Liver (tissue), 9 donors: Measurements from ENCODE around the gene PFN4. TPM values are rescaled to one million over a fixed set of nuclear protein-coding genes. Genes with fewer than 3 reads are reported as not detected.

ENCODE experiments used
- DNase-seq: peaks from one replicate; pipeline ENCODE4 v3.0.0-alpha.2; 2017; ENCODE audit warnings: low spot score
- H3K27ac ChIP-seq, 2 donors: one replicate each; pipeline ENCODE4 v1.7.0; 2013; ENCODE audit warnings: inconsistent platforms in 2 of 2, low read length in 2 of 2, control low read depth in 1 of 2, low read depth in 1 of 2, mild to moderate bottlenecking in 1 of 2
- H3K27me3 ChIP-seq, 4 donors: one replicate each; pipeline versions ENCODE4 v1.6.1 to v1.7.0; 2013; ENCODE audit warnings: low read length in 3 of 4, inconsistent platforms in 1 of 4, mild to moderate bottlenecking in 1 of 4, moderate library complexity in 1 of 4; ENCODE audit not compliant: control insufficient read depth in 4 of 4, insufficient read depth in 4 of 4
- H3K36me3 ChIP-seq, 4 donors: one replicate each; pipeline versions ENCODE4 v1.6.1 to v1.7.0; 2013; ENCODE audit warnings: low read length in 3 of 4, mild to moderate bottlenecking in 3 of 4, low read depth in 1 of 4, moderate library complexity in 1 of 4; ENCODE audit not compliant: control insufficient read depth in 4 of 4, insufficient read depth in 3 of 4
- H3K4me1 ChIP-seq, 4 donors: one replicate each; pipeline versions ENCODE4 v1.6.1 to v1.7.0; 2013; ENCODE audit warnings: low read length in 3 of 4, mild to moderate bottlenecking in 3 of 4, moderate library complexity in 1 of 4; ENCODE audit not compliant: control insufficient read depth in 4 of 4, insufficient read depth in 4 of 4
- H3K4me3 ChIP-seq, 3 donors: one replicate each; pipeline versions ENCODE4 v1.6.1 to v1.7.0; 2013; ENCODE audit warnings: low read length in 3 of 3, control low read depth in 1 of 3, low read depth in 1 of 3, mild to moderate bottlenecking in 1 of 3
- H3K9ac ChIP-seq, 2 donors: one replicate each; pipeline ENCODE4 v1.7.0; 2013; ENCODE audit warnings: low read length in 2 of 2, mild to moderate bottlenecking in 2 of 2, moderate library complexity in 2 of 2, control low read depth in 1 of 2, low read depth in 1 of 2
- H3K9me3 ChIP-seq, 4 donors: one replicate each; pipeline versions ENCODE4 v1.6.1 to v1.7.0; 2013; ENCODE audit warnings: low read length in 3 of 4; ENCODE audit not compliant: control insufficient read depth in 4 of 4
- FOXA2 ChIP-seq: IDR thresholded peaks from 2 replicates; pipeline ENCODE4 v1.6.1; 2016; ENCODE audit warnings: antibody characterized with exemption
- GABPA ChIP-seq, 2 donors: IDR thresholded peaks in 1 of 2; conservative IDR thresholded peaks in 1 of 2; 2 replicates each; pipeline ENCODE4 v1.6.1; 2016; ENCODE audit warnings: antibody characterized with exemption in 2 of 2, mild to moderate bottlenecking in 1 of 2, moderate library complexity in 1 of 2
- SP1 ChIP-seq: IDR thresholded peaks from 2 replicates; pipeline ENCODE4 v1.6.1; 2018; ENCODE audit warnings: antibody characterized with exemption, mild to moderate bottlenecking
- TAF1 ChIP-seq: conservative IDR thresholded peaks from 2 replicates; pipeline ENCODE4 v1.6.1; 2016; ENCODE audit warnings: antibody characterized with exemption, mild to moderate bottlenecking
- YY1 ChIP-seq: IDR thresholded peaks from 2 replicates; pipeline ENCODE4 v1.6.1; 2016; ENCODE audit warnings: antibody characterized with exemption, mild to moderate bottlenecking
- WGBS: extraction: QIAGEN DNeasy Blood & Tissue Kit; methylation state at CpG from one replicate; pipeline ENCODE4 v1.1.7; 2013; 5-methylcytosine and 5-hydroxymethylcytosine counted together
- polyA plus RNA-seq, 2 donors: library from polyadenylated mRNA; stranded (reverse) in 1 of 2; unstranded in 1 of 2; fragments of 200-250 nt in 1 of 2; fragments of >200 nt in 1 of 2; fragmentation: Nextera tagmentation in 1 of 2; extraction: Ambion mirVana in 1 of 2; gene quantifications; one replicate each; pipeline versions ENCODE4 v1.2.1 to v1.2.3, GENCODE V29; 2013 to 2015
- total RNA-seq, 2 donors: library from RNA; depleted of rRNA; stranded (reverse); fragments of >200 nt; gene quantifications; one replicate each; pipeline ENCODE4 v1.2.3, GENCODE V29; 2014
- TF ChIP-seq, protein P1 (sequence below): IDR thresholded peaks from 2 replicates; pipeline ENCODE4 v1.6.1; 2016; ENCODE audit warnings: antibody characterized with exemption
- TF ChIP-seq, protein P2 (sequence below): IDR thresholded peaks from 2 replicates; pipeline ENCODE4 v1.6.1; 2016; ENCODE audit warnings: antibody characterized with exemption
- donor health status: healthy.
- donor health status: healthy.
- donor health status: healthy.
- donor health status: healthy.
- donor health status: healthy.

PFN4 gene
- total and polyA plus RNA-seq, 4 donors = 0.12 to 0.51 (median 0.40) TPM; not detected in 1

DNA sequence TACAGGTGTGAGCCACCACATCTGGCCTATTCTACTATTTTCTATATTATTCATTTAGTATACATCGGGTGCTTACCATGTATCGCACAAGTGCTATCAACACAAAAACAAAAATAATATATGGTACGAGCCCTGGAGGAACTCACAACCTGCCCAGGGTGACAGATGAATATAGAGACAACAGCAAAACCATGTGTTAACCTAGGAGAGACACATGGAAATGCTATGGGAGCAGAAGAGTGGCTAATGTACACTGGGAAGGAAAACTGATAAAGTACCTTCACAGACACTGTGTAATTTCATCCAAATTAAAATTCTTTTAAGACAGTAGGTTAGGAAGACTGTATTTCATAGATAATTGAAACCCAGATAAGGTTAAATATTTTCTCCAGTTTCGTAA is 50.9 kb downstream of the PFN4 start (continued):
- no peak for TF ChIP-seq FOXA2

DNA sequence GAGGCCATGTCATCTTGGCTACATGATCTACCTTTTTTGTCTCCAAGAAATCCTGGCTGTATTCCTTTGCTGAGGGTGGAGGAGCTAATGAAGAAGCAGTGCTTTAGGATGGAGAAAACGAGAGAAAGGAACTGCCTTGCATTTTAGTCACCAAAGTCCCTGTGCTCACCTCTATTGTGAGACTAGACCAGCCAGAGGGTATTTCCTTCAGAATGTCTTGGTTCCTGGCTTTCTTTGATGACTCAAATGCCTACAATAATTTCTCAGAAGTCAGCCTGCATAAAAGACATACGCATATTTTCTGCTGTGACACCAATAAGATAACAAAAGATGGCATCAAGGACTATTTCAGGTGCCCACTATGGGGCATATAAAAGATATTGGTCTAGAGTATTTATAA is 57.8 kb downstream of the PFN4 start:
- Histone ChIP-seq H3K27ac (no peak overlapping the region), H3K36me3 (peaks cover 1 to 41% (median 23%) of the 10 kb centered on the region in 4 donors), H3K27me3 (no peaks in the 10 kb centered on the region), H3K9me3 (no peaks in the 10 kb centered on the region), H3K4me3 (no peak overlapping the region), H3K9ac (no peak overlapping the region), H3K4me1 (no peaks in the 10 kb centered on the region)
- 88% methylated on average over 2 of the region's 2 CpGs for WGBS
- TF ChIP-seq, protein P1, sequence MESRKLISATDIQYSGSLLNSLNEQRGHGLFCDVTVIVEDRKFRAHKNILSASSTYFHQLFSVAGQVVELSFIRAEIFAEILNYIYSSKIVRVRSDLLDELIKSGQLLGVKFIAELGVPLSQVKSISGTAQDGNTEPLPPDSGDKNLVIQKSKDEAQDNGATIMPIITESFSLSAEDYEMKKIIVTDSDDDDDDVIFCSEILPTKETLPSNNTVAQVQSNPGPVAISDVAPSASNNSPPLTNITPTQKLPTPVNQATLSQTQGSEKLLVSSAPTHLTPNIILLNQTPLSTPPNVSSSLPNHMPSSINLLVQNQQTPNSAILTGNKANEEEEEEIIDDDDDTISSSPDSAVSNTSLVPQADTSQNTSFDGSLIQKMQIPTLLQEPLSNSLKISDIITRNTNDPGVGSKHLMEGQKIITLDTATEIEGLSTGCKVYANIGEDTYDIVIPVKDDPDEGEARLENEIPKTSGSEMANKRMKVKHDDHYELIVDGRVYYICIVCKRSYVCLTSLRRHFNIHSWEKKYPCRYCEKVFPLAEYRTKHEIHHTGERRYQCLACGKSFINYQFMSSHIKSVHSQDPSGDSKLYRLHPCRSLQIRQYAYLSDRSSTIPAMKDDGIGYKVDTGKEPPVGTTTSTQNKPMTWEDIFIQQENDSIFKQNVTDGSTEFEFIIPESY = no peak
- TF ChIP-seq, protein P2, sequence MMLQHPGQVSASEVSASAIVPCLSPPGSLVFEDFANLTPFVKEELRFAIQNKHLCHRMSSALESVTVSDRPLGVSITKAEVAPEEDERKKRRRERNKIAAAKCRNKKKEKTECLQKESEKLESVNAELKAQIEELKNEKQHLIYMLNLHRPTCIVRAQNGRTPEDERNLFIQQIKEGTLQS = no peak
- TF ChIP-seq TAF1 = no peak
- TF ChIP-seq SP1 = no peak
- TF ChIP-seq YY1 = no peak
- no peak for TF ChIP-seq GABPA (IDR thresholded peaks at IDR 0.05 in 1 of 2, conservative IDR thresholded peaks at IDR 0.05 in 1 of 2)
- no peak for DNase-seq

Other genes starting within 250 kb of the PFN4 start
- 10 to 100 TPM; 16.1 to 16.2 TPM for gene ATAD2B, start 196.2 kb downstream of the PFN4 start, total RNA-seq
- 1 to 10 TPM; 2.3 to 6.8 TPM for gene ATAD2B, start 196.2 kb downstream of the PFN4 start, polyA plus RNA-seq
- 1 to 10 TPM; 4.9 to 6.3 TPM for gene UBXN2A, start 182.9 kb downstream of the PFN4 start, total RNA-seq
- 1 to 10 TPM; 2.7 to 4.8 TPM for gene UBXN2A, start 182.9 kb downstream of the PFN4 start, polyA plus RNA-seq
- gene MFSD2B, start 113.2 kb downstream of the PFN4 start, total RNA-seq = 10 to 100 TPM in 1 of 2 donors, under 1 TPM in 1; 0.08 to 26.1 TPM
- gene MFSD2B, start 113.2 kb downstream of the PFN4 start, polyA plus RNA-seq = under 1 TPM; 0.02 to 0.36 TPM
- 1 to 10 TPM; 6.0 TPM for gene WDCP, start 75.9 kb downstream of the PFN4 start, total RNA-seq
- gene WDCP, start 75.9 kb downstream of the PFN4 start, polyA plus RNA-seq = 1 to 10 TPM; 2.0 to 2.9 TPM
- 10 to 100 TPM in 1 of 2 donors, 1 to 10 TPM in 1; 3.6 to 23.6 TPM for gene FKBP1B, start 73.6 kb downstream of the PFN4 start, total RNA-seq
- gene FKBP1B, start 73.6 kb downstream of the PFN4 start, polyA plus RNA-seq = 10 to 100 TPM in 1 of 2 donors, 1 to 10 TPM in 1; 7.8 to 15.3 TPM
- gene SF3B6, start 47.0 kb downstream of the PFN4 start, total RNA-seq = 10 to 100 TPM; 31.0 to 86.6 TPM
- gene SF3B6, start 47.0 kb downstream of the PFN4 start, polyA plus RNA-seq = 100 to 1,000 TPM in 1 of 2 donors, 10 to 100 TPM in 1; 64.6 to 104 TPM
- 10 to 100 TPM in 1 of 2 donors, 1 to 10 TPM in 1; 10.0 to 19.5 TPM for gene TP53I3, start 38.5 kb downstream of the PFN4 start, total RNA-seq
- 10 to 100 TPM in 1 of 2 donors, 1 to 10 TPM in 1; 6.6 to 11.4 TPM for gene TP53I3, start 38.5 kb downstream of the PFN4 start, polyA plus RNA-seq
- gene FAM228B, start 135 bp upstream of the PFN4 start, total RNA-seq = 1 to 10 TPM; 4.1 to 4.2 TPM
- 1 to 10 TPM in 1 of 2 donors, under 1 TPM in 1; 0.68 to 3.5 TPM for gene FAM228B, start 135 bp upstream of the PFN4 start, polyA plus RNA-seq
- under 1 TPM; 0.05 to 0.17 TPM for gene FAM228A, start 51.7 kb upstream of the PFN4 start, total RNA-seq
- under 1 TPM; 0.19 to 0.32 TPM for gene FAM228A, start 51.7 kb upstream of the PFN4 start, polyA plus RNA-seq
- 10 to 100 TPM; 21.1 to 32.4 TPM for gene ITSN2, start 237.2 kb upstream of the PFN4 start, total RNA-seq
- 10 to 100 TPM; 10.1 to 22.1 TPM for gene ITSN2, start 237.2 kb upstream of the PFN4 start, polyA plus RNA-seq